ENCODE measurements around the gene PPP1R16B. TPM values are rescaled to one million over a fixed set of nuclear protein-coding genes. Genes with fewer than 3 reads are reported as not detected.
A peak's percentile ranks its signal among the peaks of the same experiment; 100 is the strongest.

Gene PPP1R16B
- total RNA-seq, 1 donor from 2014 or later = 169 TPM

DNA sequence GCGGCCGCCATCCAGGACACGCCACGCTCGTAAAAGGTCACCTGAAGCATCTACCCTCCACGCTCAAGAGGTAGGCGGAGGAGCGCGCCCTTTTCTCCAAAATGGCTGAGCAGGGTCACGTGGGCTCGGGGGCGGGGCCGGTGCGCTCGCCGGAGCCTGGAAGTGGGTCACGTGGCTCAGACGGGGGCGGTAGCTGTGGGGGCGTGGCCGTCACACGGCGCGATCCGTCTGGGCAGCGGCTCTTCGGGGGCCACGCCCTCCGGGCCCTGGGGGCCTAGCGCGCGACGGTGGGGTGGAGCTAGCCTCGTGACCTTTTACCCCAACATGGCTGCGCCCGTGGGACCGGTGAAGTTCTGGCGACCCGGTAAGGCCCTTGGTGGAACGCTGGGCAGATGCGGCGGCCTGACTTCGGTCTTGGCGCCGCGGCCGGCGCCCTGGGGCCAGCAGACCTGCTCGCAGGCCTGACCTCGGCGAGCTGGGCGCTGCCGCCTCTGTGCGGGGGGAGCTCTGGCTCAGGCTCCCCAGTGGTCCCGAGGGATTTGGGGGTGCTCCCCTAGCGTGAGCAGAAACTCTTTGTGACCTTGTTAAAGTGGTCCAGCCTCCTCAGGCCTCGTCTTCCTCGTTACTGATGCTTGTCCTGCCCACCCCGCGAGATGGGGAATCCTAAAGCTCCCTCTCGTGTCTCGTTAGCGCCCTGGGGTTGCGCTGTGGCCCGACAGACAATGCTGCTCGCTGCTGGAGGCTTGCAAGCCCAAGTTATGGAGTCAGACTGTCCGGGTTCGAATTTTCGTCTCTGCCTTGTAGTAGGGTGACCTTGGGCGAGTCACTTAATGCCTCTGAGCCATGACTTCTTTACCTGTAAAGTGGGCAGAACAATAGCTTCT, 156.8 kb downstream of the PPP1R16B start, which contains the start of gene DHX35:
Gene DHX35 (plus strand): TSS at position 301 of the 884 bp plus-strand sequence. CDS start 24 bp downstream, at position 325.
- DNase-seq (ENCODE audit: low read depth in 2 of 2) = peak; percentile 98

DNA sequence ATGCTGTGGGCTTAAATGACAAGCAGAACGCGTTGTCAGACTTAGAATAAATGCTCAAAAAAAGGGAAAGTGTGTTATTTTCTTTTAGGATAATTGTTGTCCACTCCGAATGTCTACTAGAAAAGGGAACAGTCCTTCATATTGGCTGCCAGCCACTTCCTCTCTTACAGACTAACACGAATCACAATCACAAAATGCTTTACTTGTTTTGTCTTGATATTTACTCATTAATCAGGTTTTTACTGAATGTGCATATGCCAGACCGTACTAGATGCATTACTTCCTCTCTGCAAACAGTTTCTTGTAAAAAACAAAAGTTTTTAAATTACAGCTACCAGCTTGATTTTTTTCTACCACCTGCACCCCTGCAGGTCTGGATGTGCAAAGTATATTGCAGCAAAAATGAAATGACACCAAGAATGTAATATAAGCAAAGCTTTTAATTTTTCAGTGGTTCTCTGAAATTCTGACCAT, 157.5 kb downstream of the PPP1R16B start:
- DNase-seq (ENCODE audit: low read depth in 2 of 2) = no peak

DNA sequence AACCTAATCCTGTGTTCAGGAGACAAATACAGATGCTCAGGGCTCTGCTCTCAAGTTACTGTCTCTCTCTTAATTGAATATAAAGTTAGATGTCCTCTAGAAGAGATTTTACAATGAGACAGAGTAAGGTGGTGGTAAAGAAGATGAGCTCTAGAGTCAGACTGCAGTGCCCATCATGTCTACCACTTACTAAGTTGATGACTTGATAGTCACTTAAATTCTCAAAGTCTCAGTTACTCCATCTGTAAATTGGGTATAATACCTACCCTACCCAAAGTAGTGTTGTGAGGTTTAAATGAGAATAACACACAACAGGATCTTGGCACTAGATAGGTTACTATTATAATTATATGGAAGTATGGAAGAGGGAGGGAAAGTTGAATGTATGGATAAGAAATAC, 158.2 kb downstream of the PPP1R16B start:
- no peak for DNase-seq (ENCODE audit: low read depth in 2 of 2)

DNA sequence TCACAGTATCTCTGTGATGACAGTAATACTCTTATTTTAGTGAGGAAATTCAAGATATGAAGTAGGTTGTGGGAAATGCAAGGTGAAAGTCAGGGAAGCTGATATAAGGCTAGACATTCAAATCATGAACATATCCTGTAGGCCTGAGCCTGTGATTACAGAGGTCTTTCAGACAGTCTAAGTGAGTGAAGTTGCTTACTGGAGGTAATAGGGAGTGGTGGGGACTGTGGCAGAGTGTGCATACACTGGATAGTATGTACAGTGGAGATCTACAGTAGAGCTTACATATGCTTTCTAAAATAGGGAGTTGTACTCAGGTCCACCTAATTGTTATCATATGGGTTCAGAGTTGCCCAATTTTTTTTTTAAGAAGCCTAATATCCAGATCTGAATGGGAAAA, 159.8 kb downstream of the PPP1R16B start:
- DNase-seq (ENCODE audit: low read depth in 2 of 2) = no peak

DNA sequence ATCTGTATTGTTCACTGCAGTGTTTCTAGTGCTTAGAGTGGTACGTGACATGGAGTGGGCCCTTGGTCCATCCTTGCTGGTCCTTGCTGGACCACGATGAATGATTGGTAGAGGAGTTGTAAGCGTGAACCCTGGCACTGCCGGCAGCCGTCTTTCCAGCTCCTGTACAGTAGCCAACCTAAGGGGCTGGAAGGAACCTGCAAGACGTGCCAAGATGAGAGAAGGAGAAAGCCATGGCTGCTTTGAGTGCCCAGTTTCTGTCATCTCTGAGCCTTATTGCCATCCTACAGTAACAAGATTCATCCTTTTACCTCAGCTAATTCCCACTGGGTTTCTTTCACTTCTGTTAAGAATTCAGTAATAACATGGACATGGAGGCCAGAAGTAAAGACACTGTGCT, 162.6 kb downstream of the PPP1R16B start:
- no peak for DNase-seq (ENCODE audit: low read depth in 2 of 2)

DNA sequence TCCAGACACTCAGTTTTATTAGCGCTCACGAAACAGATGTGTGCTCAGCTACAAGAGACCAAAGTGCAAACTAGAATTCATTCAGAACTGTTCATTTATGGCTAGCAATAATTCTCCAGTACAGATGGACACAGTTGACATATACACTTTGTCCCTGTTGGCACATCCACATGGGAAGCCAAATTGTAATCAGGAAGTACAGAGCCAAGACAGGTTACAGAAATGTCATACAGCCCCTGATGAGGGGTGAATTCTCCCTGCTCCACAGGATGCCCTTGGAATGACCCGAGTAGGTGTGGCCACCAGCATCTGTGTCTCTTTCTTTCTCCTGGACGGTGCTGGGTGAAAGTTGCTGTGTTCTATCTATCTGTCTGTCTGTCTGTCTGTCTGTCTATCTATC, 164.2 kb downstream of the PPP1R16B start:
- peak; percentile 36 to 69 for DNase-seq (ENCODE audit: low read depth in 2 of 2)

DNA sequence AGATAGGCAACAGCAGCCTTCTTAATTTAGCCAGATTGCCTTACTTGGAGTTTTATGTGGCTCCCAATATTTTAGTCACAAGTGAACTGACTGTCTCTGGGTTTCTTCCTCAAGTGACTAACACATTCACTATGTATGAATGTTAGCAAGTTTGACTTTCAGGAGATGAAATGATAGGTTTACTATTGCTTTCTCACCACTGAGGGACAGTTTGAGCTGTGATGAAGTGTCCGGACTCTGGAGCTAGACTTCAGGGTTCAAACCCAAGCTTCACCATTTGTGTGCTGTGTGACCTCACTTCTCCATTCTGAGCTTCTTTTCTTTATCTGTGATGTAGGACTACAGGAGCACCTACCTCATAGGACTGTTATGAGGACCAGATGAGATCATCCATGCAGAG, 164.8 kb downstream of the PPP1R16B start:
- peak in 1 of 2 donors; percentile 37 for DNase-seq (ENCODE audit: low read depth in 2 of 2)

Other genes with a start within 250 kb of the PPP1R16B start
- not detected in 2 replicates for gene ADIG, start 224.5 kb upstream of the PPP1R16B start, total RNA-seq
- gene ARHGAP40, start 203.9 kb upstream of the PPP1R16B start, total RNA-seq = not detected in 2 replicates
- not detected in 2 replicates for gene SLC32A1, start 81.2 kb upstream of the PPP1R16B start, total RNA-seq
- 4.1 and 4.8 TPM in 2 replicates for gene ACTR5, start 57.2 kb upstream of the PPP1R16B start, total RNA-seq
- gene FAM83D, start 120.7 kb downstream of the PPP1R16B start, total RNA-seq = 24.2 TPM in 2 replicates
- 6.5 and 7.1 TPM in 2 replicates for gene DHX35, start 156.6 kb downstream of the PPP1R16B start, total RNA-seq

Measured in lung microvascular endothelial cell (primary cell).